GM21825 (cell line): Measurements from ENCODE around the gene SUPT6H.
"Not testable (repeated sequence)": the region's sequence is repeated elsewhere in the genome, so short reads cannot be mapped to it uniquely, and the experiment has no call there.

Experiments used
- ATAC-seq: cut with Tn5 transposase; IDR thresholded peaks from one replicate; pipeline ENCODE4 v1.9.1; 2021; ENCODE audit warnings: mild to moderate bottlenecking, moderate library complexity; ENCODE audit not compliant: unreplicated experiment

The SUPT6H gene

DNA sequence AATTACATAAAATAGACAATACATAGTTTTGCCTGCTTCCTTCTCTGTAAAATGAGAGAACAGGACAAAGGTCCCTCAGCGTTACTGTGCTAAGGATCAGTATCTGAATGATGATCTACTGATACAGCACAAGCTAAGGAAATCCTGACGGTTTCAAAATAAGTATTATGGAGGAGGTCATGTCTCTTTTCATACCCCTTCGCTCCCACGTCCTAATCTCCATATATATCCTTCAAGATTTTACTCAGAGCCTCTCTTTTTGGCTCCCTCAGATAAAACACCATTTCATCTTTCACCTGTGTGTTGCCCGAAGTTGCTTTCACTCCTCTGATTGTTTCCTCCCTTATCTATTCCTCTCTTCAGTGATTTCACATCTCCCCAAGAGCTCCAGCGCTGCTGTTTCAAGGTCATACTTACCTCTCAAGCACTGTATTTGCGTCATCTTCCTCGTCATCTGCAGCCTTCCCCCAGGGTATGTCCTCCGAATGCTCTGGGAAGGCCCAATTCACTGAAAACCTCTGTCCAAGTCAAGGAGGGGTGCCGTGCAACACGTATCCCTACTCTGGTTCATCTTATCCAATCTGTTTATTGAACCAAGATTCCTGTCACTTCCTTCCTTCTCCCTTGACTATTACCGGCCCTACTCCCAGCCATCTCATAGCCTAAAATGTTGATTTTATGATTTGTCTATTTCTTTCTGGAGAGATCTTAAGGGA lies 15.8 kb upstream of the SUPT6H start:
- ATAC-seq = no peak

DNA sequence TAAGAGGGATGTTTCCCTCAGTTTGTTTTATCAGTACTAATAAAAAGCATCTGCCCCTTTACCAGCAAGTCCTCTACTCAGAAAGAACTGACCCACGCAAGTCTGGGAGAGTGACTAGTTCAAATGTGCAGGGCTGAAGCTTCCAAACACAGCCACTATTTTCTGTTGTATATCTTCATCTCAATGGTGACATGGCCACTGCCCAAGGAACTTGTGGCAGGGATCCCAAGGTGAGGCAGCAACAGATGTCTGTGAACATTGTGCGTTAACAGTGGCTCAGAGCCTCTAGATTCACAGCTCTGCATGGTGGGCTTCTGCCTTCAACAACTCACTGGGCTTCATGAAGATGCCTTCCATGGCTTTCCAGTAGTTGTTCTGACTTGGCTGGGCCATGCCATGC lies 13.3 kb upstream of the SUPT6H start:
- ATAC-seq = no peak

GRCh38 chr17:28655160-28655559 lies 6.8 kb upstream of the SUPT6H start:
- no peak for ATAC-seq

- no peak for ATAC-seq
Observed at GRCh38 chr17:28657756-28658155, 4.2 kb upstream of the SUPT6H start.

GRCh38 chr17:28658342-28658741 lies 3.7 kb upstream of the SUPT6H start:
- ATAC-seq = not testable (repeated sequence)

DNA sequence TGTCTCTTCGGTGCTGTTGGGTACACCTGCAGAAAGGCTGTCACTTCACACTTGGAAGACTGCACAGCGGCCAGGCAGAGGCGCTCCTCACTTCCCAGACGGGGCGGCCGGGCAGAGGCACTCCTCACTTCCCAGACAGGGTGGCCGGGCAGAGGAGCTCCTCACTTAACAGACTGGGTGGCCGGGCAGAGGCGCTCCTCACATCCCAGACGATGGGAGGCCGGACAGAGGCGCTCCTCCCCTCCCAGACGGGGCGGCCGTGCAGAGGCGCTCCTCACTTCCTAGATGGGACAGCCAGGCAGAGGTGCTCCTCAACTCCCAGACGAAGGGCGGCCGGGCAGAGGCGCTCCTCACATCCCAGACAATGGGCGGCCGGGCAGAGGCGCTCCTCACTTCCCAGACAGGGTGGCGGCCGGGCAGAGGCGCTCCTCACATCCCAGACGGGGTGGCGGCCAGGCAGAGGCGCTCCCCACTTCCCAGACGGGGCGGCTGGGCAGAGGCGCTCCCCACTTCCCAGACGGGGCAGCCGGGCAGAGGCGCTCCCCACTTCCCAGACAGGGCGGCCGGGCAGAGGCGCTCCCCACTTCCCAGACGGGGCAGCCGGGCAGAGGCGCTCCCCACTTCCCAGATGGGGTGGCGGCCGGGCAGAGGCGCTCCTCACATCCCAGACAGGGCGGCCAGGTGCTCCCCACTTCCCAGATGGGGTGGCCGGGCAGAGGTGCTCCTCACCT lies 3.1 kb upstream of the SUPT6H start:
- not testable (repeated sequence) for ATAC-seq

DNA sequence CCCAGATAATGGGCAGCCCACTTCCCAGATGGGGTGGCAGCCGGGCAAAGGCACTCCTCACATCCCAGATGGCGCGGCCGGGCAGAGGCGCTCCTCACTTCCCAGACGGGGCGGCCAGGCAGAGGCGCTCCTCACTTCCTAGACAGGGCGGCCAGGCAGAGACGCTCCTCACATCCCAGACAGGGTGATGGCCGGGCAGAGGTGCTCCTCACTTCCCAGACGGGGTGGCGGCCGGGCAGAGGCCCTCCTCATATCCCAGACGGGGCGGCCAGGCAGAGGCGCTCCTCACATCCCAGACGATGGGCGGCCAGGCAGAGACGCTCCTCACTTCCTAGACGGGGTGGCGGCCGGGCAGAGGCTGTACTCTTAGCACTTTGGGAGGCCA lies 2.5 kb upstream of the SUPT6H start:
- ATAC-seq = not testable (repeated sequence)

DNA sequence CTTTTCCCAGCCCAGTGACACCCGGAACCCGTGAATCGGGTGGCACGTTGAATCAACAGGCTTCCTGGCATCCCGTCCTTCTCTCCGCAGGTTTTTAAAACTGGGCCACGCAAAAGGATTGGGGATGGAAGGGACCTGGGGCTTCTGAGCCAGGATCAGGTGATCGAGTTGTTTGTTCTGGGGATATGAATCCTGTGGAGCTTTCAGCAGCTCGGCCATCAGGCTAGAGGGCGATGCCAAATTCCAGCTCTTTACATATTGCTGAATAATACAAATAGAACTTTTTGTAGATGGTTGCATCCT lies 473 bp downstream of the SUPT6H start:
- peak; percentile 3 for ATAC-seq

DNA sequence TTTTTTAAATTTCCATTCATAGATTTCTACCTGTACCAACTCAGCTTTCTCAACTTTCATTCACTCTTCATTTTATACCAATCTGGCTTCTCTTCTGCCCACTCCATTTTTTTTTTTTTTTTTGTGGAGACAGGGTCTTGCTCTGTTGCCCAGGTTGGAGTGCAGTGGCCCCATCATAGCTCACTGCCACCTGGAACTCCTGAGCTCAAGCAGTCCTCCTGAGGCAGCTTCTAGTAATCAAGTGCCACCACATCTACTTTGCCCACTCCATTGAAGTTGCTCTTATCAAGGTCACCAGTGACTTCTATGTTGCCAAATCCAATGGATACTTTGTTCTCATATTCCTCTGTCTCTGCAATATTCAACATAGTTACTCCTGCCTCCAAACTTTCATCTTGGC lies 1.7 kb downstream of the SUPT6H start:
- ATAC-seq = no peak

- no peak for ATAC-seq
Observed at GRCh38 chr17:28665994-28666393, 4.0 kb downstream of the SUPT6H start.

DNA sequence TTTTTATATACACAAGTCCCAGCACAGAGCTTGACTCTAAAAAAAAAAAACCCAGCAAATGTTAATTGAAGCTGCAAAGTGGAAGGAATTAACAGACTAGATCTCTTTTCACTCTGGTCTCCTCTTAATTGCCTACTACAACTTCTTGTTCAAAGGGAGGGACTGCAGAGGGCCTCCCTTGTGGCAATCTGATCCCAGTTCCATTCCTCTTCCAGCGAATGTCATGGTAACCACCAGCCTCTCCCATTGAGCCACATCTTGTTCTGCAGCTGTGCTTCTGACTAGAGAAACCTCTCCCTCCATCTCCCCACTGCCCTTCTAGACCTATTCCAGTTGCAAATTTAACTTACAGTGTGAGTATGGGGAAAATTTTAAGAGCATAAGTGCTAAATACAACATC lies 5.9 kb downstream of the SUPT6H start:
- ATAC-seq = no peak

GRCh38 chr17:28669918-28670317 lies 7.9 kb downstream of the SUPT6H start:
- ATAC-seq = no peak

DNA sequence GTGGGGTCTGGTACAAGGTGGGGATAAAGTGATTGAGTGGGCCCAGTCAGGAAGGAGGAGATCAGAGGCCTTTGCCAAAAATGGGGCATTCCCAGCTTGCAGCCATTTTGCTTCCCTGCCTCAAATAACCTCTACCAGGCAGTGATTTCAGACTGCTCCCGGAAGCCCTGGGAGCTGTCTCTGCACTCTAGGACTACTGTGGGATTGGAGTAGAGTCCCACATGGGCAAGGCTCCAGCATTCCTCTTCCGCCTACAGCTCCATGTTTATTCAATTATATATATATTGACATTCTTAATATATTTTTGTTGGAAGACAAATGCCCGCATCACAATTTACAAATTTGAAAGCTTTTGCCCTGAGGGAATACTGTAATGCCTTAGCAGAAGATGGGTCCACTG lies 13.5 kb downstream of the SUPT6H start:
- no peak for ATAC-seq

DNA sequence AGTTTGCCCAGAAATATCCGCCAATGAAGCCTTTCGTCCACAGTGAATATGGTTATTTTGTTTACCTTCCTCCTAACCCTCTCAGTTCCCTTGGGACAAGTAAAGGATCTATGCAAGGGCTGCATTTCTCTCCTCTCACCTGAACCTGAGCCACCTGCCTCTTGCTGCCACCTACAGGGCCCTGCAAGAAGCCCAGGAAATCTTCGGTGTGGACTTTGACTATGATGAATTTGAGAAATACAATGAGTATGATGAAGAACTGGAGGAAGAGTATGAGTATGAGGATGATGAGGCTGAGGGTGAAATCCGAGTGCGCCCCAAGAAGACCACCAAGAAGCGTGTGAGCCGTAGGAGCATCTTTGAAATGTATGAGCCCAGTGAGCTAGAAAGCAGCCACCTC lies 14.0 kb downstream of the SUPT6H start:
- no peak for ATAC-seq

DNA sequence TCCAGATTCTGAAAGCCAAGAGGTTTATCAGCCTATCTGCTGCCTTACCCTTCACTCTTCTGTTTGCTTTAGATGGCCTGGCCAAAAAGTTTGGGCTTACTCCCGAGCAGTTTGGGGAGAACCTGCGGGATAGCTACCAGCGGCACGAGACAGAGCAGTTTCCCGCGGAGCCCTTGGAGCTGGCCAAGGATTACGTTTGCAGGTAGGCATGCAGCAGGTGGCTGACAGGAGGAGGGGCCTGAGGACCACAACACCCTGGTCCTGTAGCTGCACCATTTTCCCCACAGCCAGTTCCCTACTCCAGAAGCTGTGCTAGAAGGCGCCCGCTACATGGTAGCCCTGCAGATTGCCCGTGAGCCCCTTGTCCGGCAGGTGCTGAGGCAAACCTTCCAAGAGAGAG lies 20.6 kb downstream of the SUPT6H start:
- no peak for ATAC-seq

- no peak for ATAC-seq
Observed at GRCh38 chr17:28684963-28685362, 23.0 kb downstream of the SUPT6H start.

GRCh38 chr17:28685366-28685765 lies 23.4 kb downstream of the SUPT6H start:
- no peak for ATAC-seq

- no peak for ATAC-seq
Observed at GRCh38 chr17:28686296-28686695, 24.3 kb downstream of the SUPT6H start.

DNA sequence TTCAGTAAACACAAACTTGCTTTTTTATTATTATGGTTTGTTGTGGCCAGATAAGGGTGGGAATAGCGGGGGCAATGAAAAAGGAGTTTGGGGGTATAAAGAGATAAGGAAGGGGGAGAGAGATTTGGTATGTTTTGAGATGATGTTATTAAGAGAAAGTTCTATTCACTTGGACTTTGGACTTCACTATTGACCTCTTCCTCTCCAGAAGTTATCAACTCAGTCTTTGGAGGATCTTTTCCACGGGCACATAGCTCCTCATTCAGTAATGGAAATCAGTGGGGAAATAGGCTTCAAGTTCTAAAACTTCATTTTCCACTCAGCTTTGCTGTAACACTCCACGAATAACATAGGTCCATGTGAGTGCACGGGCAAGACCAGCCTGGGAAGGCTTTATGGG lies 26.5 kb downstream of the SUPT6H start:
- no peak for ATAC-seq

DNA sequence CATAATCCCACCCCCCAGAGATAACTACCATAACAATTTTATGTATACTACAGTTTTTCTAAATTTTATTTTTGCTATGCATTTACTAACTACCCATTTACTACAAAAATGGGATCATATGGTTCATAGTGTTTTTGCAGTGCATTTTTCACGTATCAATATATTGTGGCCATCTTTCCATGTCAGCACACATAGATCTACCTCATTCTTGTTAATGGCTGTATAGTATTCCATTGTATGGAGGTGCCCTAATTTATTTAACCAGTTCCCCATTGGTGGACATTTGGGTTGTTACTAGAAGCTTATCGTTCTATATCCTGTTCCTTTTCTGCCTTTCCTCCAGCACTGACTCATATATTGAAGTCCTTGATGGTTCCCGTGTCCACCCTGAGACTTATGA lies 27.0 kb downstream of the SUPT6H start:
- ATAC-seq = no peak

- ATAC-seq = no peak
Observed at GRCh38 chr17:28693869-28694268, 31.9 kb downstream of the SUPT6H start.

DNA sequence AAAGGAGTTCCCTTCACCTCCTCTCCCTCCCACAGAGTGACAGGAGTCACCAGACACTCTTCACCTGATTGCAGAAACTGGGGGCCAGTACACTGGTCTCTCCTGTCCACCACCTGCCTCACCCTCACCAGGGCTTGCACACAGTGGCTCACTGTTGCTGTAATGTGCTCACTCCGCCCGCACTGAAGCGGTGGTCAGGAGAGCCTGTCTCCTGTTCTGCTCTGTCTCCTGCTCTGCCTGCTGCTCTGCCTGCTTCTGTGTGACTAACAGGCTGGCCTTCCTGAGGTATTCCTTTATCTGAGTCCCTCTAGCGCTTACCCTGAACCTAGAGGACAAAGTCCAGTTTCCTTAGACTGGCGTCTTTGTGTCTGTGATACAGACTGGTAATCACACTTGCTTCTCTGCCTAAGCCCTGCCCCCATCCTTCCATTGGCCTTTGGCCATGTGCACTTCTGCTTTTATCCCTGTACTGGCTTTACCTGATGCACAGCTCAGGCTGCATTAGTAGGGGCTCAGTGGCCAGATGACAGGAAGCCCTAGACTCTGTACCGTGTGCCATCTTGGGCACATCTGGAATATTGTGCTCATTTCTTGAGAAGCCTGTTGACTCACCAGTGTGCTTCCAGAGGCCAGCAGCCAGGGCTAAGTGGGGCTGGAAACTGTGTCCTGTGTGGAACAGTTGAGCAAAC lies 36.4 kb downstream of the SUPT6H start:
- no peak for ATAC-seq
